ENCODE results near the gene OR4N2.
"Not testable (repeated sequence)": the region's sequence is repeated elsewhere in the genome, so short reads cannot be mapped to it uniquely, and the experiment has no call there.

OR4N2 gene

DNA sequence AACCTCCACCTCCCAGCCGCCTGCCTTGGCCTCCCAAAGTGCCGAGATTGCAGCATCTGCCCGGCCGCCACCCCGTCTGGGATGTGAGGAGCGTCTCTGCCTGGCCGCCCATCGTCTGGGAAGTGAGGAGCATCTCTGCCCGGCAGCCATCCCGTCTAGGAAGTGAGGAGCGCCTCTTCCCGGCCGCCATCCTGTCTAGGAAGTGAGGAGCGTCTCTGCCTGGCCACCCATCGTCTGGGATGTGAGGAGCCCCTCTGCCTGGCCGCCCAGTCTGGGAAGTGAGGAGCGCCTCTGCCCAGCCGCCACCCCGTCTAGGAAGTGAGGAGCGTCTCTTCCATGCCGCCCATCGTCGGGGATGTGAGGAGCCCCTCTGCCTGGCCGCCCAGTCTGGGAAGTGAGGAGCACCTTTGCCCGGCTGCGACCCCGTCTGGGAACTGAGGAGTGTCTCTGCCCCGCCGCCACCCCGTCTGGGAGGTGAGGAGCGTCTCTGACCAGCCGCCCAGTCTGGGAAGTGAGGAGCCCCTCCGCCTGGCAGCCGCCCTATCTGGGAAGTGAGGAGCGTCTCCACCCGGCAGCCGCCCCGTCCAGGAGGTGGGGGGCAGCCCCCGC, 62.6 kb downstream of the OR4N2 start:
- H3K36me3 Mint-ChIP-seq (ENCODE audit: insufficient read depth); H3K4me3 Mint-ChIP-seq; H3K4me1 Mint-ChIP-seq; H3K9me3 Mint-ChIP-seq; DNase-seq (ENCODE audit: low spot score in 2 of 2); ATAC-seq (replicated peaks; ENCODE audit: extremely low read depth, poor library complexity, severe bottlenecking); H3K27me3 Mint-ChIP-seq; H3K27ac Mint-ChIP-seq (ENCODE audit: low read depth): not testable (repeated sequence)

DNA sequence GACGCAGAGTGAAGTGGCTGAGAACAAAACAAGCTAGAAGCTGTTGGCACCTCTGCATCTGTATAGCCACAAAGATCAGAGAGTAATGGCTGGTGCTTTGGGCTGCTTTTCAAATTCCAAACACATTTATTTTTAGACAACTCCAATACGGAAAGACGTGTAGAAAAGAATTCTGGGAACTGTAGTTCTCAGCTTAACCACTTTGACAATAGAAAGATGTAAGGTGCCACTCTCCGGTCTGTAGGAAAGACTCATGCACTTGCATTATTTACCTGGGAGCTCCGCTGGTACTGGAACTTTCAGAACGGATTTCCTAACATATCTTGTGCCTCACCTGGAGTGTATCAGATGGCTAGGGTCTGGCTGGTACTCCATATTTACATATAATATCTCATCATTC, 69.6 kb downstream of the OR4N2 start:
- no peak overlapping the region for H3K4me3 Mint-ChIP-seq
- no peaks in the 10 kb centered on the region for H3K9me3 Mint-ChIP-seq
- ATAC-seq (replicated peaks; ENCODE audit: extremely low read depth, poor library complexity, severe bottlenecking) (no peak), DNase-seq (ENCODE audit: low spot score in 2 of 2) (no peak)
- peaks cover 1% of the 10 kb centered on the region for H3K36me3 Mint-ChIP-seq (ENCODE audit: insufficient read depth)
- no peak overlapping the region for H3K27ac Mint-ChIP-seq (ENCODE audit: low read depth)
- H3K27me3 Mint-ChIP-seq: no peaks in the 10 kb centered on the region
- no peaks in the 10 kb centered on the region for H3K4me1 Mint-ChIP-seq

DNA sequence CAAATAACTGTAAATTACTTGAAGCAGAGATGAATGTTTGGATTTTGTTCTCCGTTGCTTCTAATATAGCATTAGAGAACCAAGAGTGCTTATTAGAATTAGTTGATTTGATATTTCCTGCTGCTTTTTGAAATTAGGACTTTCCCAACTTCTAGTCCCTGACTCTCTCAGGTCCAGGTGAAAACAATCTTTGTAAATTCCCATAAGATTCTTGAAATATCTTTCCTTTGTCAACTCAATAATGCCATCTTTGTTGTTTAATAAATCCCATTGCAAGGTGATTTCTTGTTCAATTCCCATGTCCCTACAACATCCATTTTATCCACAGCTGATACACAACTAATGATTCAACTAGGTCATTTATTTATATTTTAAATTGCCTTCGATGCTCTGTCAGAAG, 71.3 kb downstream of the OR4N2 start, which contains the start of gene OR4K2:
Gene OR4K2 (plus strand): TSS at position 301 of the 400 bp plus-strand sequence. CDS start 1,126 bp downstream, outside the sequence.
- Mint-ChIP-seq H3K4me3 (no peak within 1 kb of the TSS), H3K9me3 (no peaks in the 10 kb centered on the region), H3K4me1 (no peaks in the 10 kb centered on the region), H3K27me3 (no peaks in the 10 kb centered on the region), H3K27ac (ENCODE audit: low read depth) (no peak within 1 kb of the TSS), H3K36me3 (ENCODE audit: insufficient read depth) (peaks cover 1% of the 10 kb centered on the region)
- DNase-seq (ENCODE audit: low spot score in 2 of 2): no peak
- ATAC-seq (replicated peaks; ENCODE audit: extremely low read depth, poor library complexity, severe bottlenecking): no peak

DNA sequence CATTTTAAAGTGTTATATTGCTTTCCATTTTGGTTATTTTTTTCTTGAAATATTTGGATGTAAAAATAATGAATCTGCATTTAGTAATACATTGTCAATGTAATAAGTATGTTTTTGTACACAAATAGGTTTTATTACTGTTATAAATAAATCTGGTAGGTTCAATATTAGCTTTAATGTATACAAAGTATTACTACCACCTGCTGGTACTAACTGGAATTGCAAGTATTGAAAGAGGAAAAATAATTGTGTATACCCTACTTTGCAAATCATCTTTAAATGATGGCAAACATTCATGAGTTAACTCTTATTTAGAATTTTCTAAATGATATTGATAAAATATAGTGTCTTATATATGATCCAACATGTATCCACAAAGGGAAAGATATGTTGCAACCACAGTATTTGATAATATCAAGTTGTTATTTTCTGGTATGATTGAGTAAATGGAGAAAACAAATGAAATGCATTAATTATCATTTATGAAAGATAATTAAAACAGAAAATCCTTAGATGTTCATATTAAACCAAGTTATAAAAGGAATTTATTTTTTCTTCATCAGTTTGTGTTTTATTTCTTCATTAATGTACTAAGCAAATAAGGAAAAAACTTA, 74.6 kb downstream of the OR4N2 start:
- no peak for ATAC-seq (replicated peaks; ENCODE audit: extremely low read depth, poor library complexity, severe bottlenecking)
- Mint-ChIP-seq H3K9me3 (no peaks in the 10 kb centered on the region), H3K4me1 (no peaks in the 10 kb centered on the region), H3K4me3 (no peak overlapping the region), H3K27me3 (no peaks in the 10 kb centered on the region), H3K36me3 (ENCODE audit: insufficient read depth) (peaks cover 1% of the 10 kb centered on the region), H3K27ac (ENCODE audit: low read depth) (no peak overlapping the region)
- no peak for DNase-seq (ENCODE audit: low spot score in 2 of 2)

Data from central memory CD8-positive, alpha-beta T cell (primary cell).